Skin of body (tissue), 2 donors: Measurements from ENCODE around the gene FHAD1. TPM values are rescaled to one million over a fixed set of nuclear protein-coding genes. Genes with fewer than 3 reads are reported as not detected.

Experiments
- DNase-seq: peaks from one replicate; lab custom pipeline; 2025; lab: John Stamatoyannopoulos, UW
- total RNA-seq: library from RNA; depleted of rRNA; stranded (reverse); fragments of >200 nt; gene quantifications from one replicate; pipeline ENCODE4 v1.2.3, GENCODE V29; 2014

FHAD1 gene
- total RNA-seq, 1 donor from 2014 or later, result 1.4 TPM

GRCh38 chr1:15324869-15325335, 77.9 kb downstream of the FHAD1 start:
- DNase-seq, result no peak

- DNase-seq, result no peak
These were observed 78.5 kb downstream of the FHAD1 start for GRCh38 chr1:15325375-15326085.

- peak; percentile 82 for DNase-seq
These were observed 79.9 kb downstream of the FHAD1 start for GRCh38 chr1:15326691-15327588.

GRCh38 chr1:15328351-15329103, 81.5 kb downstream of the FHAD1 start:
- DNase-seq, result peak; percentile 95

GRCh38 chr1:15329104-15329820, 82.2 kb downstream of the FHAD1 start:
- peak; percentile 83 for DNase-seq

GRCh38 chr1:15330028-15330427, 83.0 kb downstream of the FHAD1 start:
- DNase-seq, result no peak

GRCh38 chr1:15331180-15331579, 84.2 kb downstream of the FHAD1 start:
- no peak for DNase-seq

- DNase-seq, result peak; percentile 17
These were observed 84.7 kb downstream of the FHAD1 start for GRCh38 chr1:15331734-15332133.

- DNase-seq, result no peak
These were observed 85.5 kb downstream of the FHAD1 start for GRCh38 chr1:15332525-15332924.

- no peak for DNase-seq
These were observed 86.1 kb downstream of the FHAD1 start for GRCh38 chr1:15332952-15333715.

- DNase-seq, result no peak
These were observed 88.0 kb downstream of the FHAD1 start for GRCh38 chr1:15334995-15335394.

GRCh38 chr1:15336866-15337265, 89.8 kb downstream of the FHAD1 start:
- no peak for DNase-seq

- no peak for DNase-seq
These were observed 90.8 kb downstream of the FHAD1 start for GRCh38 chr1:15337656-15338402.

GRCh38 chr1:15339570-15339969, 92.5 kb downstream of the FHAD1 start:
- no peak for DNase-seq

GRCh38 chr1:15341228-15341627, 94.2 kb downstream of the FHAD1 start:
- DNase-seq, result no peak

GRCh38 chr1:15341634-15342407, 94.8 kb downstream of the FHAD1 start:
- DNase-seq, result peak; percentile 36

GRCh38 chr1:15342408-15342967, 95.5 kb downstream of the FHAD1 start:
- DNase-seq, result no peak

GRCh38 chr1:15343099-15343498, 96.1 kb downstream of the FHAD1 start:
- DNase-seq, result no peak
